ENCODE data around the gene RHO. TPM values are rescaled to one million over a fixed set of nuclear protein-coding genes. Genes with fewer than 3 reads are reported as not detected.
A peak's percentile ranks its signal among the peaks of the same experiment; 100 is the strongest.
"Not testable (repeated sequence)": the region's sequence is repeated elsewhere in the genome, so short reads cannot be mapped to it uniquely, and the experiment has no call there.

RHO gene
- total RNA-seq, 2 experiments from 2014 or later = not detected

DNA sequence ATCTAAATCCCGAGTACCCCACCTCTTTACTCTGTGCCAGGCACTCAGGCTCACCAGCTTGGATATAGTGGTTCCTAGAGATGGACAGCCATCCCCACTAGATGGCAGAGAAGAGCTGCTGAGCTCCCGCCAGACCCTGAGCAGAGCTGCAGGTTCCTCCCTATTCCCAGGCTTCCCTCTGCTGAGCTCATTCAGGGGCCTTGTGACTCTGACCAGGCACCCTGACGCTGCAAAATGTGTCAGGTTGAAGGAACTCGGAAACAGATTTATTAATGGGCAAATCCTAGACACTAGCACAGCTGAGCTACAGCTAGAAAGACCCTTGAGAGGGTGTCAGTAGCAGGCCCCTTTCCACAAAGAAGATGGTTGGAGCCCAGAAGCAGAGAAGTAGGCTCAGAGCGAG, 38.2 kb upstream of the RHO start:
- Mint-ChIP-seq H3K36me3 (ENCODE audit: low read depth) (peaks cover 36% of the 10 kb centered on the region), H3K4me1 (ENCODE audit: low read depth) (no peaks in the 10 kb centered on the region), H3K27me3 (no peaks in the 10 kb centered on the region), H3K4me3 (no peak overlapping the region), H3K9me3 (no peaks in the 10 kb centered on the region), H3K27ac (no peak overlapping the region)
- H3K4me3 ChIP-seq (ENCODE audit: low read length) = no peak overlapping the region
- ChIA-PET POLR2A (interaction anchor here (0.6 to 1.1 kb wide), 5 partner anchors 51 to 1403 kb away, joined by 3 to 5 read pairs (median 4); partner anchors contain the start of genes ATP2C1, IFT122 and MBD4), CTCF (interaction anchor here (0.6 to 1.4 kb wide), 9 partner anchors 10 to 343 kb away, joined by 3 to 6 read pairs (median 3); no protein-coding TSS in a partner anchor)
- no peaks in the 10 kb centered on the region for H3K27me3 ChIP-seq (ENCODE audit: control insufficient read depth in 1 of 2, insufficient read depth in 2 of 2, low read length in 2 of 2)
- H3K4me1 ChIP-seq (ENCODE audit: insufficient read depth, low read length) = peaks cover 6% of the 10 kb centered on the region
- ATAC-seq (ENCODE audit: poor library complexity) (peak; percentile 98), DNase-seq (peak; percentile 22 to 83 (median 42))
- H3K9me3 ChIP-seq (ENCODE audit: control insufficient read depth in 1 of 2, insufficient read depth in 1 of 2, low read length in 2 of 2) = no peaks in the 10 kb centered on the region
- intact Hi-C loops (cut with DNase I, micrococcal nuclease) = loop anchor here (1.0 to 5.0 kb wide), 7 partner anchors 117 to 445 kb away; partner anchors contain the start of gene PLXND1 (in 1 of the 2)
- peaks cover 6% of the 10 kb centered on the region for H3K36me3 ChIP-seq (ENCODE audit: insufficient read depth, low read length)
- TF ChIP-seq, protein P1, sequence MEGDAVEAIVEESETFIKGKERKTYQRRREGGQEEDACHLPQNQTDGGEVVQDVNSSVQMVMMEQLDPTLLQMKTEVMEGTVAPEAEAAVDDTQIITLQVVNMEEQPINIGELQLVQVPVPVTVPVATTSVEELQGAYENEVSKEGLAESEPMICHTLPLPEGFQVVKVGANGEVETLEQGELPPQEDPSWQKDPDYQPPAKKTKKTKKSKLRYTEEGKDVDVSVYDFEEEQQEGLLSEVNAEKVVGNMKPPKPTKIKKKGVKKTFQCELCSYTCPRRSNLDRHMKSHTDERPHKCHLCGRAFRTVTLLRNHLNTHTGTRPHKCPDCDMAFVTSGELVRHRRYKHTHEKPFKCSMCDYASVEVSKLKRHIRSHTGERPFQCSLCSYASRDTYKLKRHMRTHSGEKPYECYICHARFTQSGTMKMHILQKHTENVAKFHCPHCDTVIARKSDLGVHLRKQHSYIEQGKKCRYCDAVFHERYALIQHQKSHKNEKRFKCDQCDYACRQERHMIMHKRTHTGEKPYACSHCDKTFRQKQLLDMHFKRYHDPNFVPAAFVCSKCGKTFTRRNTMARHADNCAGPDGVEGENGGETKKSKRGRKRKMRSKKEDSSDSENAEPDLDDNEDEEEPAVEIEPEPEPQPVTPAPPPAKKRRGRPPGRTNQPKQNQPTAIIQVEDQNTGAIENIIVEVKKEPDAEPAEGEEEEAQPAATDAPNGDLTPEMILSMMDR (IDR thresholded peaks at IDR 0.05) = peak; percentile 86
- no peak overlapping the region for H3K27ac ChIP-seq (ENCODE audit: low read depth in 1 of 2, low read length in 2 of 2)

DNA sequence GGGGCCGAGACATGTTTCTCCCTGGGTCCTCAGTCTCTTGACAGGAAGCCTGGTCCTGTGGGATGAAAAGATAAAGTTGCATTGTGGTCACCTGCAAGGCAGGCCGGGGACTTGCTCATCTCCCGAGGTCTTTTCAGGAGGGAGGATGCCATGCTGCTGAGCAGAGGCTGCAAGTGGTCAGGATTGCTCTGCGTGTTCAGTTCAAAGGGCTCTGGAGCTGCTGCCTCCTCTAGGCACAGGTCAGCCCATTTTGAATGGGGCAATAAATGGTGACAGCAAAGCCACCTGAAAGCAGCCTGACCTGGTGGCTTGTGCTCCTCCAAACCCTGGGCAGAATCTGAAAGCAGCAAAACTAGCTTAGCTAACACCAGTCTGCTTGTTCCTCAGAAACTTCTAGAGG, 37.4 kb upstream of the RHO start:
- intact Hi-C loops (cut with DNase I, micrococcal nuclease) = loop anchor here in 1 of 2 experiments (2.0 to 5.0 kb wide), 3 partner anchors 116 to 338 kb away; partner anchors contain the start of gene PLXND1
- ATAC-seq (ENCODE audit: poor library complexity); H3K27ac ChIP-seq (ENCODE audit: low read depth in 1 of 2, low read length in 2 of 2); H3K9me3 Mint-ChIP-seq; H3K4me1 ChIP-seq (ENCODE audit: insufficient read depth, low read length); H3K27ac Mint-ChIP-seq; H3K36me3 ChIP-seq (ENCODE audit: insufficient read depth, low read length); H3K4me3 ChIP-seq (ENCODE audit: low read length); DNase-seq; H3K9me3 ChIP-seq (ENCODE audit: control insufficient read depth in 1 of 2, insufficient read depth in 1 of 2, low read length in 2 of 2); H3K27me3 ChIP-seq (ENCODE audit: control insufficient read depth in 1 of 2, insufficient read depth in 2 of 2, low read length in 2 of 2); H3K4me3 Mint-ChIP-seq; POLR2A ChIA-PET; H3K4me1 Mint-ChIP-seq (ENCODE audit: low read depth); H3K27me3 Mint-ChIP-seq; CTCF ChIA-PET: not testable (repeated sequence)
- H3K36me3 Mint-ChIP-seq (ENCODE audit: low read depth) = peaks cover 32% of the 10 kb centered on the region

DNA sequence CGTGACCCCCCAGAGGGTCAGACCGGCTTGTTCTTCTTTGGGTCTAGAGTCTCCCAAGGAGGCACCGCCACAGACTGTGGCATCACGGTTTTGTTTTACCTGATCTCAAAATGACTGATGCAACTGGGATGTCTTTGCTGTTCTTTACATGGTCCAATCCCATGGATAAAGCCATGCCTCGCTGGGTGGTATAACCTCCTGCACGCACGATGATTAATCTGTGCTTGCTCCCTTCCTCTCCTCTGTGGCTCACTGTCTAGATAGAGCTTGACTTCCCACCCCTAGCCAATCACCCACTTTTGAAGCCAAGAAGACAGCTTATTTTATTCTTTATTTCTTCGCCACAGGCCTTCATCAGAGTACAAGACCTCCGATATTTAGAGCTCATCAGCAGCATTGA, 36.6 kb upstream of the RHO start:
- peaks cover 29% of the 10 kb centered on the region for H3K36me3 Mint-ChIP-seq (ENCODE audit: low read depth)
- Histone ChIP-seq H3K36me3 (ENCODE audit: insufficient read depth, low read length) (peaks cover 6% of the 10 kb centered on the region), H3K27me3 (ENCODE audit: control insufficient read depth in 1 of 2, insufficient read depth in 2 of 2, low read length in 2 of 2) (no peaks in the 10 kb centered on the region), H3K4me3 (ENCODE audit: low read length) (no peak overlapping the region), H3K9me3 (ENCODE audit: control insufficient read depth in 1 of 2, insufficient read depth in 1 of 2, low read length in 2 of 2) (no peaks in the 10 kb centered on the region), H3K4me1 (ENCODE audit: insufficient read depth, low read length) (peaks cover 6% of the 10 kb centered on the region), H3K27ac (ENCODE audit: low read depth in 1 of 2, low read length in 2 of 2) (no peak overlapping the region)
- ATAC-seq (ENCODE audit: poor library complexity) (no peak), DNase-seq (no peak)
- TF ChIP-seq, protein P1 (IDR thresholded peaks at IDR 0.05) = no peak
- H3K4me3 Mint-ChIP-seq = no peak overlapping the region
- CTCF ChIA-PET = interaction anchor here (0.9 kb wide), 1 partner anchor 338 kb away, joined by 3 read pairs; no protein-coding TSS in a partner anchor
- no peaks in the 10 kb centered on the region for H3K4me1 Mint-ChIP-seq (ENCODE audit: low read depth)
- no peaks in the 10 kb centered on the region for H3K9me3 Mint-ChIP-seq
- H3K27me3 Mint-ChIP-seq = no peaks in the 10 kb centered on the region
- POLR2A ChIA-PET = no interaction called here
- intact Hi-C loops (cut with DNase I, micrococcal nuclease) = loop anchor here in 1 of 2 experiments (2.0 to 5.0 kb wide), 3 partner anchors 116 to 337 kb away; partner anchors contain the start of gene PLXND1
- no peak overlapping the region for H3K27ac Mint-ChIP-seq

GRCh38 chr3:129492691-129493090, 35.7 kb upstream of the RHO start:
- peaks cover 6% of the 10 kb centered on the region for H3K4me1 ChIP-seq (ENCODE audit: insufficient read depth, low read length)
- no peaks in the 10 kb centered on the region for H3K9me3 ChIP-seq (ENCODE audit: control insufficient read depth in 1 of 2, insufficient read depth in 1 of 2, low read length in 2 of 2)
- no peak for ATAC-seq (ENCODE audit: poor library complexity)
- no peak overlapping the region for H3K4me3 ChIP-seq (ENCODE audit: low read length)
- H3K36me3 ChIP-seq (ENCODE audit: insufficient read depth, low read length) = peaks cover 6% of the 10 kb centered on the region
- Mint-ChIP-seq H3K36me3 (ENCODE audit: low read depth) (peaks cover 29% of the 10 kb centered on the region), H3K27me3 (no peaks in the 10 kb centered on the region), H3K4me1 (ENCODE audit: low read depth) (no peaks in the 10 kb centered on the region), H3K27ac (no peak overlapping the region), H3K9me3 (no peaks in the 10 kb centered on the region), H3K4me3 (no peak overlapping the region)
- H3K27me3 ChIP-seq (ENCODE audit: control insufficient read depth in 1 of 2, insufficient read depth in 2 of 2, low read length in 2 of 2) = no peaks in the 10 kb centered on the region
- ChIA-PET CTCF (no interaction called here), POLR2A (no interaction called here)
- intact Hi-C loops (cut with DNase I, micrococcal nuclease) = loop anchor here in 1 of 2 experiments (5.0 kb wide), 2 partner anchors 115 to 135 kb away; partner anchors contain the start of gene PLXND1
- TF ChIP-seq, protein P1 (IDR thresholded peaks at IDR 0.05) = no peak
- DNase-seq = no peak
- no peak overlapping the region for H3K27ac ChIP-seq (ENCODE audit: low read depth in 1 of 2, low read length in 2 of 2)
